ENCODE data around the gene CACNG4. TPM values are rescaled to one million over a fixed set of nuclear protein-coding genes. Genes with fewer than 3 reads are reported as not detected.
A peak's percentile ranks its signal among the peaks of the same experiment; 100 is the strongest.

CACNG4 gene
- total RNA-seq, 2 donors from 2014 or later, result 0.15 to 0.25 TPM

GRCh38 chr17:67069603-67070136 is 105.2 kb downstream of the CACNG4 start:
- DNase-seq (no peak), ATAC-seq (no peak)
- intact Hi-C loops (cut with DNase I, micrococcal nuclease), result no loop called here

- ATAC-seq, result no peak
- intact Hi-C loops (cut with DNase I, micrococcal nuclease), result no loop called here
- no peak for DNase-seq
Measured at GRCh38 chr17:67071595-67071994, 107.1 kb downstream of the CACNG4 start.

- intact Hi-C loops (cut with DNase I, micrococcal nuclease), result no loop called here
Measured at GRCh38 chr17:67072885-67073284, 108.4 kb downstream of the CACNG4 start.

GRCh38 chr17:67074781-67075180 is 110.3 kb downstream of the CACNG4 start:
- DNase-seq, result no peak
- ATAC-seq, result no peak
- intact Hi-C loops (cut with DNase I, micrococcal nuclease), result no loop called here

More at GRCh38 chr17:67072885-67073284, 108.4 kb downstream of the CACNG4 start:
- ATAC-seq (no peak), DNase-seq (no peak)

- intact Hi-C loops (cut with DNase I, micrococcal nuclease), result no loop called here
- peak; percentile 78 for ATAC-seq
- DNase-seq, result no peak
Measured at GRCh38 chr17:67076290-67076689, 111.8 kb downstream of the CACNG4 start.

- no peak for ATAC-seq
- intact Hi-C loops (cut with DNase I, micrococcal nuclease), result no loop called here
- no peak for DNase-seq
Measured at GRCh38 chr17:67078292-67078691, 113.8 kb downstream of the CACNG4 start.

GRCh38 chr17:67079491-67079890 is 115.0 kb downstream of the CACNG4 start:
- DNase-seq (no peak), ATAC-seq (no peak)
- intact Hi-C loops (cut with DNase I, micrococcal nuclease), result no loop called here

- DNase-seq, result no peak
- ATAC-seq, result no peak
- intact Hi-C loops (cut with DNase I, micrococcal nuclease), result no loop called here
Measured at GRCh38 chr17:67080804-67081203, 116.3 kb downstream of the CACNG4 start.

GRCh38 chr17:67082107-67082506 is 117.6 kb downstream of the CACNG4 start:
- ATAC-seq, result peak; percentile 42
- no peak for DNase-seq
- intact Hi-C loops (cut with DNase I, micrococcal nuclease), result no loop called here

Other genes with a start within 250 kb of the CACNG4 start
- not detected for gene CACNG5, start 129.6 kb upstream of the CACNG4 start, total RNA-seq
- not detected for gene CACNG1, start 79.8 kb downstream of the CACNG4 start, total RNA-seq